Mucosa of rectum (tissue), 2 donors: Measurements from ENCODE around the gene UQCC2.
A peak's percentile ranks its signal among the peaks of the same experiment; 100 is the strongest.

Experiments used
- H3K27ac ChIP-seq, 2 donors: one replicate each; pipeline ENCODE4 v1.7.0; 2013; ENCODE audit warnings: inconsistent platforms in 2 of 2, low read depth in 2 of 2, low read length in 2 of 2
- H3K27me3 ChIP-seq, 2 donors: one replicate each; pipeline ENCODE4 v1.7.0; 2013; ENCODE audit warnings: low read length in 2 of 2; ENCODE audit not compliant: control insufficient read depth in 2 of 2, insufficient read depth in 2 of 2
- H3K36me3 ChIP-seq, 2 donors: one replicate each; pipeline ENCODE4 v1.7.0; 2013; ENCODE audit warnings: low read length in 2 of 2; ENCODE audit not compliant: control insufficient read depth in 2 of 2, insufficient read depth in 2 of 2
- H3K4me1 ChIP-seq, 2 donors: one replicate each; pipeline ENCODE4 v1.7.0; 2013; ENCODE audit warnings: low read length in 2 of 2, mild to moderate bottlenecking in 1 of 2; ENCODE audit not compliant: control insufficient read depth in 2 of 2, insufficient read depth in 2 of 2
- H3K4me3 ChIP-seq, 2 donors: one replicate each; pipeline ENCODE4 v1.7.0; 2013; ENCODE audit warnings: low read length in 2 of 2
- H3K9ac ChIP-seq, 2 donors: one replicate each; pipeline ENCODE4 v1.7.0; 2013; ENCODE audit warnings: low read length in 2 of 2, low read depth in 1 of 2, mild to moderate bottlenecking in 1 of 2
- H3K9me3 ChIP-seq, 2 donors: one replicate each; pipeline ENCODE4 v1.7.0; 2013; ENCODE audit warnings: low read length in 2 of 2; ENCODE audit not compliant: control insufficient read depth in 2 of 2
- donor health status: healthy.
- donor health status: Normal muscosa, but diverticular disease.

The UQCC2 gene

DNA sequence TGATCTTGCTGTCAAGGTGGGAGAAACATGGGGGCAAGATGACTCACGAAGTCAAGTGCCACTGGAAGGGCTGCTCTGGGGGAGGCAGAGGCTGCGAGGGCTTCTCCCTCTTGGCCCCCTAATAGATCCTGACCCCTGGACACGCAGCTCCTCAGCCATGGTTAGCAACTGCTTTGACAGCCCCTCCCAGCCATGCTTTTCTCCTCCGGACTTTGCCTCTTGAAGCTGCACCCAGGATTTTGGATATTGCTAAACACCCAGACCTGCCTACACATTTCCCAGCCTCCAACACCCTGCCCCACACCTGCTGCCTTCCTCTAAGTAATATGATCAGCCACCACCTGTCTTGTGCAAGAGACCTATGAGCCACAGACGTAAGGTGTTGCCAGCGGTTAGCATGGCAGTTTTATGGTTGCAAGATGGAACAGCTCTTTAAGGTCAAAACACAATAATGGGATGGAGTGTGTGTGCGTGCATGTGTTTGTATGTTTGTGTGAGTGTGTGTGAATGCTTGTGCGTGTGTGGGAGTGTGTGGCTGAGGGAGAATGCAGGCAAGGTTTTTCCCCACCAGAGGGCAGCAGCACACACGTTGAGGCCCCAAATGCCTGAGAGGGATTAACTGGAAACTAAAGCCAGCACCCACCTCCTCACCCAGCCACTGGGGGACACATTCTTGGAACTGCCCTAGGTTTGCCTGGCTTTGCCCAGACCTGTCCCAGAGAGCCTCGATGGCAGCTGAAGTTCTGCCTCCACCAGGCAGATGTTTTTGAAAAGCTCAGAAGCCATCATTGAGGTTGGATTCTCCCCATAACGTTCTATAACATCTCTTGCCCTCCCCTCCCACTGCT lies 32.7 kb upstream of the UQCC2 start:
- H3K27me3 ChIP-seq = no peaks in the 10 kb centered on the region
- H3K27ac ChIP-seq = peak overlapping the region; percentile 66 to 77
- no peak overlapping the region for H3K4me3 ChIP-seq
- H3K9me3 ChIP-seq = no peaks in the 10 kb centered on the region
- H3K4me1 ChIP-seq = peaks cover 14 to 23% of the 10 kb centered on the region in 2 donors
- no peaks in the 10 kb centered on the region for H3K36me3 ChIP-seq
- peak overlapping the region in 1 of 2 donors; percentile 9 for H3K9ac ChIP-seq

GRCh38 chr6:33742837-33743236 lies 31.3 kb upstream of the UQCC2 start:
- Histone ChIP-seq H3K27me3 (no peaks in the 10 kb centered on the region), H3K9me3 (no peaks in the 10 kb centered on the region), H3K9ac (no peak overlapping the region), H3K36me3 (no peaks in the 10 kb centered on the region), H3K4me1 (peaks cover 14 to 28% of the 10 kb centered on the region in 2 donors), H3K4me3 (no peak overlapping the region), H3K27ac (no peak overlapping the region)

- H3K27ac ChIP-seq = no peak overlapping the region
- no peak overlapping the region for H3K9ac ChIP-seq
- H3K9me3 ChIP-seq = no peaks in the 10 kb centered on the region
- no peaks in the 10 kb centered on the region for H3K36me3 ChIP-seq
- H3K27me3 ChIP-seq = no peaks in the 10 kb centered on the region
- peaks cover 14 to 28% of the 10 kb centered on the region in 2 donors for H3K4me1 ChIP-seq
- H3K4me3 ChIP-seq = no peak overlapping the region
These were observed 30.6 kb upstream of the UQCC2 start for GRCh38 chr6:33742092-33742491.

GRCh38 chr6:33740794-33741193 lies 29.3 kb upstream of the UQCC2 start:
- Histone ChIP-seq H3K4me1 (peaks cover 14 to 25% of the 10 kb centered on the region in 2 donors), H3K9ac (no peak overlapping the region), H3K4me3 (no peak overlapping the region), H3K9me3 (no peaks in the 10 kb centered on the region), H3K27ac (no peak overlapping the region), H3K27me3 (no peaks in the 10 kb centered on the region), H3K36me3 (no peaks in the 10 kb centered on the region)

GRCh38 chr6:33740204-33740608 lies 28.7 kb upstream of the UQCC2 start:
- H3K4me3 ChIP-seq = no peak overlapping the region
- H3K9me3 ChIP-seq = no peaks in the 10 kb centered on the region
- no peaks in the 10 kb centered on the region for H3K36me3 ChIP-seq
- no peak overlapping the region for H3K27ac ChIP-seq
- no peak overlapping the region for H3K9ac ChIP-seq
- H3K27me3 ChIP-seq = no peaks in the 10 kb centered on the region
- peaks cover 9 to 19% of the 10 kb centered on the region in 2 donors for H3K4me1 ChIP-seq

DNA sequence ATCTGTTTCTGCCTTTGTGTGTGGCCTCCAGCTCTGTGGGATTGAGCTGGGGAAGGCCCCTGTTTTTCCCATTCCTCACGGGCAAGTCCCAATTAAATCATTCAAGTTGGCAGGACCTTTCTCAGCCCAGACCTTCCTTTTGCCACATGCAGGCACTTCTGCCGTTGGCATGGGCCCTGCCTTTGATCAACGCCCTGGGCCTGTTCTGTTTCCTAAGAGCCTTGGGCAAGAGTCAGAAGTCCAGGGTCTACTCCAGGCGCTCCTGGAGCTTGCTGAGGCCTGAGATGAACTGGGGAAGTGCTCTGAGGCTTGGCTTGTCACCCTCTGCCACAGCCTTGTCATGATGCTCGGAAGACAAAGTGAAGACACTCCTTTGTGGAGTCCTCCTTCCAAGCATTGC lies 28.1 kb upstream of the UQCC2 start:
- Histone ChIP-seq H3K9ac (no peak overlapping the region), H3K9me3 (no peaks in the 10 kb centered on the region), H3K27me3 (no peaks in the 10 kb centered on the region), H3K27ac (no peak overlapping the region), H3K4me3 (no peak overlapping the region), H3K36me3 (no peaks in the 10 kb centered on the region), H3K4me1 (peaks cover 4 to 13% of the 10 kb centered on the region in 2 donors)

DNA sequence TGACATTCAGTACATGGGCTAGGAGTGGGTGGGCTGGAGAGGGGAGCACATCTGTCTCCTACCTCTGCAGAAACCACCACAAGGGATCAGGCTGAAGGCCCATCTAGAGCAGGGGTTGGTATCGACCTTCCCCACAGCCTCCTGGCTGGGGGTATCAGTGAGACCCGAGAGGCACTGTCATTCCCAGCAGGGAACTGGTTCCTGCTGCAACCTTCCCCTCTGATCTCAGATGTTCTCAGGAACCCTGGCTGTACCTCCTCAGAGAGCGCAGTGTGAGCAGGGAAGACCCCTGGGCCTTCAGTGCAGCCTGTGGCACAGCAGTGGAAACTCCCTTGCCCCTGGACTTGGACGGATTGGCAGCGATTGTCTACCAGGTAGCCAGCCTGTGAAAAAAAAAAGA lies 27.4 kb upstream of the UQCC2 start:
- H3K27ac ChIP-seq = no peak overlapping the region

DNA sequence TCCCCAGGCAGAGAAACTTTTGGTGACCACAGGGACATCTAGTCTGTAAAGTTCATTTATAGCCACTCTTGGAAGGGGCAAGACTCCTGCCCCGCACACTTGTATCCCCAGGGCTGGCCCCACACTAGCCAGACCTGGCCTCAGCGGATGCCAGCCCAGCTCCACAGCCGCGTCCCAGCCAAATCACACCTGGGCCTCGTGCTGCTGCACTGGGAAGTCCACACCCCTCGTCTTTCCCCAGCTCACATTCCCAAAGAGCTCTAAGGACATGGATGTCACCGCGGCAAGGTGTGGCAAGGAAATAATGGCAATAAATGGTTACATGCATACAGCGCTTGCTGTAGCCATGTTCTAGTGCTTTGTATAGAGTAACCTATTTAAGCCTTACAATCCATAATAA lies 26.7 kb upstream of the UQCC2 start:
- Histone ChIP-seq H3K4me1 (peaks cover 0 to 5% of the 10 kb centered on the region in 2 donors), H3K4me3 (no peak overlapping the region), H3K36me3 (no peaks in the 10 kb centered on the region), H3K27ac (no peak overlapping the region), H3K27me3 (no peaks in the 10 kb centered on the region), H3K9me3 (no peaks in the 10 kb centered on the region), H3K9ac (no peak overlapping the region)

More for the DNA sequence above, 27.4 kb upstream of the UQCC2 start:
- Histone ChIP-seq H3K27me3 (no peaks in the 10 kb centered on the region), H3K9me3 (no peaks in the 10 kb centered on the region), H3K4me1 (peaks cover 0 to 6% of the 10 kb centered on the region in 2 donors), H3K9ac (no peak overlapping the region), H3K4me3 (no peak overlapping the region), H3K36me3 (no peaks in the 10 kb centered on the region)

GRCh38 chr6:33737267-33738026 lies 25.9 kb upstream of the UQCC2 start:
- H3K9ac ChIP-seq = no peak overlapping the region
- H3K27me3 ChIP-seq = no peaks in the 10 kb centered on the region
- peaks cover 0 to 5% of the 10 kb centered on the region in 2 donors for H3K4me1 ChIP-seq
- no peaks in the 10 kb centered on the region for H3K9me3 ChIP-seq
- no peak overlapping the region for H3K4me3 ChIP-seq
- H3K36me3 ChIP-seq = no peaks in the 10 kb centered on the region
- no peak overlapping the region for H3K27ac ChIP-seq

GRCh38 chr6:33735216-33735615 lies 23.7 kb upstream of the UQCC2 start:
- H3K36me3 ChIP-seq = no peaks in the 10 kb centered on the region
- H3K27me3 ChIP-seq = no peaks in the 10 kb centered on the region
- H3K4me1 ChIP-seq = peaks cover 0 to 10% of the 10 kb centered on the region in 2 donors
- H3K4me3 ChIP-seq = no peak overlapping the region
- H3K27ac ChIP-seq = no peak overlapping the region
- H3K9ac ChIP-seq = no peak overlapping the region
- no peaks in the 10 kb centered on the region for H3K9me3 ChIP-seq
